ENCODE data around the gene SCAMP4.

Gene SCAMP4

GRCh38 chr19:1917146-1917545 is 11.9 kb downstream of the SCAMP4 start:
- FAIRE-seq: no peak

GRCh38 chr19:1917926-1918325 is 12.7 kb downstream of the SCAMP4 start:
- FAIRE-seq: no peak

GRCh38 chr19:1918975-1919374 is 13.8 kb downstream of the SCAMP4 start:
- FAIRE-seq: no peak

- FAIRE-seq: no peak
Observed at GRCh38 chr19:1920644-1921043, 15.4 kb downstream of the SCAMP4 start.

GRCh38 chr19:1921326-1921725 is 16.1 kb downstream of the SCAMP4 start:
- FAIRE-seq: no peak

GRCh38 chr19:1921825-1922224 is 16.6 kb downstream of the SCAMP4 start:
- no peak for FAIRE-seq

GRCh38 chr19:1922803-1923202 is 17.6 kb downstream of the SCAMP4 start:
- no peak for FAIRE-seq

GRCh38 chr19:1923319-1923718 is 18.1 kb downstream of the SCAMP4 start:
- no peak for FAIRE-seq

- FAIRE-seq: no peak
Observed at GRCh38 chr19:1924320-1924961, 19.2 kb downstream of the SCAMP4 start.

GRCh38 chr19:1925544-1925943 is 20.3 kb downstream of the SCAMP4 start:
- no peak for FAIRE-seq

GRCh38 chr19:1929021-1929742 is 24.0 kb downstream of the SCAMP4 start:
- no peak for FAIRE-seq

GRCh38 chr19:1931445-1931844 is 26.2 kb downstream of the SCAMP4 start:
- FAIRE-seq: no peak

GRCh38 chr19:1932395-1932794 is 27.2 kb downstream of the SCAMP4 start:
- no peak for FAIRE-seq

GRCh38 chr19:1933244-1933643 is 28.0 kb downstream of the SCAMP4 start:
- FAIRE-seq: no peak

GRCh38 chr19:1933942-1934341 is 28.7 kb downstream of the SCAMP4 start:
- no peak for FAIRE-seq

GRCh38 chr19:1935484-1936208 is 30.4 kb downstream of the SCAMP4 start:
- no peak for FAIRE-seq

GRCh38 chr19:1936430-1936829 is 31.2 kb downstream of the SCAMP4 start:
- no peak for FAIRE-seq

- no peak for FAIRE-seq
Observed at GRCh38 chr19:1936916-1937610, 31.9 kb downstream of the SCAMP4 start.

GRCh38 chr19:1938071-1938470 is 32.9 kb downstream of the SCAMP4 start:
- no peak for FAIRE-seq

GRCh38 chr19:1941146-1942077 is 36.2 kb downstream of the SCAMP4 start, which contains the start of gene CSNK1G2:
TSS of gene CSNK1G2 (plus strand) at chr19:1941172. CDS start at chr19:1969773, 28,601 bp downstream.
- FAIRE-seq: no peak

- no peak for FAIRE-seq
Observed at GRCh38 chr19:1942078-1942933, 37.1 kb downstream of the SCAMP4 start.
